Suprapubic skin (tissue), 4 donors: ENCODE data around the gene HDLBP. TPM values are rescaled to one million over a fixed set of nuclear protein-coding genes. Genes with fewer than 3 reads are reported as not detected.
"Not testable (repeated sequence)": the region's sequence is repeated elsewhere in the genome, so short reads cannot be mapped to it uniquely, and the experiment has no call there.

Experiments used
- DNase-seq, 2 donors: peaks; one replicate each; pipeline ENCODE4 v3.0.0-alpha.2; 2019; ENCODE audit warnings: low spot score in 2 of 2
- H3K27ac ChIP-seq: fragments of 200-600 bp; sonication (generic); one replicate; pipeline ENCODE4 v1.5.1; 2019
- H3K27me3 ChIP-seq: fragments of 200-600 bp; sonication (generic); one replicate; pipeline ENCODE4 v1.5.1; 2019
- H3K36me3 ChIP-seq: fragments of 200-600 bp; sonication (generic); one replicate; pipeline ENCODE4 v1.5.1; 2019
- H3K4me1 ChIP-seq: fragments of 200-600 bp; sonication (generic); one replicate; pipeline ENCODE4 v1.5.1; 2019
- H3K4me3 ChIP-seq: fragments of 200-600 bp; sonication (generic); one replicate; pipeline ENCODE4 v1.5.1; 2019; ENCODE audit warnings: mild to moderate bottlenecking
- H3K9me3 ChIP-seq: fragments of 200-600 bp; sonication (generic); one replicate; pipeline ENCODE4 v1.5.1; 2019
- CTCF ChIP-seq, 2 donors: fragments of 200-600 bp in 1 of 2; fragments of 450-650 bp in 1 of 2; sonication (generic) in 1 of 2; IDR thresholded peaks; one replicate each; pipeline ENCODE4 v1.5.1; 2016 to 2019; ENCODE audit warnings: antibody characterized with exemption in 2 of 2, mild to moderate bottlenecking in 1 of 2, moderate library complexity in 1 of 2
- EP300 ChIP-seq: sonication (generic); formaldehyde crosslinking; IDR thresholded peaks from one replicate; pipeline ENCODE4 v1.6.1; 2017; ENCODE audit warnings: antibody characterized with exemption
- POLR2A ChIP-seq, 2 donors: fragments of 450-650 bp; IDR thresholded peaks; one replicate each; pipeline ENCODE4 v1.6.1; 2017; ENCODE audit warnings: antibody characterized with exemption in 2 of 2, mild to moderate bottlenecking in 2 of 2, moderate library complexity in 2 of 2
- POLR2AphosphoS5 ChIP-seq, 3 donors: sonication (generic); formaldehyde crosslinking; IDR thresholded peaks; one replicate each; pipeline ENCODE4 v1.6.1; 2017; ENCODE audit warnings: antibody characterized with exemption in 3 of 3
- WGBS: methylation state at CpG from one replicate; pipeline ENCODE4 v1.1.5; 2018; 5-methylcytosine and 5-hydroxymethylcytosine counted together
- total RNA-seq, 4 donors: library from RNA; depleted of rRNA; stranded (reverse); fragments of >200 nt; gene quantifications; one replicate each; pipeline ENCODE4 v1.1.0, GENCODE V29; 2016

The HDLBP gene
- total RNA-seq, 4 donors from 2014 or later: 263 to 400 (median 287) TPM

- Histone ChIP-seq H3K27me3 (no peaks in the 10 kb centered on the region), H3K4me3 (no peak overlapping the region), H3K36me3 (no peaks in the 10 kb centered on the region), H3K9me3 (no peaks in the 10 kb centered on the region), H3K4me1 (peaks cover 10% of the 10 kb centered on the region), H3K27ac (no peak overlapping the region)
- 74% methylated on average over 12 of the region's 12 CpGs for WGBS
- DNase-seq: no peak
- no peak for TF ChIP-seq POLR2AphosphoS5 (IDR thresholded peaks at IDR 0.05)
- no peak for TF ChIP-seq EP300
- no peak for TF ChIP-seq POLR2A (IDR thresholded peaks at IDR 0.05)
- TF ChIP-seq CTCF (IDR thresholded peaks at IDR 0.05): no peak
These were observed 15.5 kb downstream of the HDLBP start for GRCh38 chr2:241300000-241300399.

GRCh38 chr2:241298673-241299072 lies 16.8 kb downstream of the HDLBP start:
- DNase-seq: no peak
- Histone ChIP-seq H3K27me3 (no peaks in the 10 kb centered on the region), H3K36me3 (no peaks in the 10 kb centered on the region), H3K4me1 (no peaks in the 10 kb centered on the region), H3K9me3 (no peaks in the 10 kb centered on the region), H3K27ac (no peak overlapping the region), H3K4me3 (no peak overlapping the region)
- WGBS: 91% methylated on average over 5 of the region's 5 CpGs
- no peak for TF ChIP-seq CTCF (IDR thresholded peaks at IDR 0.05)
- no peak for TF ChIP-seq POLR2AphosphoS5 (IDR thresholded peaks at IDR 0.05)

- Histone ChIP-seq H3K27me3 (no peaks in the 10 kb centered on the region), H3K36me3 (no peaks in the 10 kb centered on the region), H3K4me1 (no peaks in the 10 kb centered on the region), H3K4me3 (no peak overlapping the region), H3K27ac (no peak overlapping the region), H3K9me3 (no peaks in the 10 kb centered on the region)
- WGBS: 94% methylated on average over 8 of the region's 8 CpGs
- TF ChIP-seq EP300: no peak
- DNase-seq: no peak
These were observed 18.7 kb downstream of the HDLBP start for GRCh38 chr2:241296767-241297166.

GRCh38 chr2:241295326-241296095 lies 20.0 kb downstream of the HDLBP start:
- H3K27me3 ChIP-seq: no peaks in the 10 kb centered on the region
- H3K36me3 ChIP-seq: no peaks in the 10 kb centered on the region
- H3K9me3 ChIP-seq: no peaks in the 10 kb centered on the region
- no peak overlapping the region for H3K27ac ChIP-seq
- H3K4me3 ChIP-seq: no peak overlapping the region
- peaks cover 5% of the 10 kb centered on the region for H3K4me1 ChIP-seq
- WGBS: 56% methylated on average over 7 of the region's 7 CpGs
- no peak for DNase-seq
- TF ChIP-seq EP300: no peak
- TF ChIP-seq POLR2A (IDR thresholded peaks at IDR 0.05): no peak

- not testable (repeated sequence) for DNase-seq, H3K27ac ChIP-seq
- 77% methylated on average over 7 of the region's 7 CpGs for WGBS
These were observed 22.1 kb downstream of the HDLBP start for GRCh38 chr2:241293378-241293797.

GRCh38 chr2:241291977-241292376 lies 23.5 kb downstream of the HDLBP start:
- no peak for DNase-seq
- TF ChIP-seq EP300 (no peak), CTCF (IDR thresholded peaks at IDR 0.05) (no peak), POLR2A (IDR thresholded peaks at IDR 0.05) (no peak), POLR2AphosphoS5 (IDR thresholded peaks at IDR 0.05) (no peak)
- WGBS: 78% methylated on average over 6 of the region's 6 CpGs
- no peak overlapping the region for H3K4me3 ChIP-seq
- H3K9me3 ChIP-seq: no peaks in the 10 kb centered on the region
- peaks cover 9% of the 10 kb centered on the region for H3K4me1 ChIP-seq
- no peaks in the 10 kb centered on the region for H3K36me3 ChIP-seq
- no peak overlapping the region for H3K27ac ChIP-seq
- H3K27me3 ChIP-seq: no peaks in the 10 kb centered on the region

More at GRCh38 chr2:241293378-241293797, 22.1 kb downstream of the HDLBP start:
- H3K4me1 ChIP-seq, H3K4me3 ChIP-seq, H3K36me3 ChIP-seq, H3K27me3 ChIP-seq, H3K9me3 ChIP-seq: not testable (repeated sequence)

GRCh38 chr2:241291153-241291552 lies 24.3 kb downstream of the HDLBP start:
- H3K27ac ChIP-seq: no peak overlapping the region
- 69% methylated on average over 6 of the region's 6 CpGs for WGBS
- no peak for DNase-seq
- H3K9me3 ChIP-seq: no peaks in the 10 kb centered on the region
- peaks cover 9% of the 10 kb centered on the region for H3K4me1 ChIP-seq
- H3K4me3 ChIP-seq: no peak overlapping the region
- peaks cover 3% of the 10 kb centered on the region for H3K36me3 ChIP-seq
- H3K27me3 ChIP-seq: no peaks in the 10 kb centered on the region
- TF ChIP-seq POLR2AphosphoS5 (IDR thresholded peaks at IDR 0.05) (no peak), POLR2A (IDR thresholded peaks at IDR 0.05) (no peak), CTCF (IDR thresholded peaks at IDR 0.05) (no peak), EP300 (no peak)
